Neural progenitor cell (in vitro differentiated cells): ENCODE results near the gene DNM2. TPM values are rescaled to one million over a fixed set of nuclear protein-coding genes. Genes with fewer than 3 reads are reported as not detected.

ENCODE experiments used
- DNase-seq: peaks from one replicate; pipeline ENCODE4 v3.0.0-alpha.2; 2016; ENCODE audit warnings: low spot score
- H2AFZ ChIP-seq: fragments of 200-600 bp; sonication (generic); replicated peaks from 2 replicates; pipeline ENCODE4 v1.6.1; 2016; ENCODE audit warnings: antibody characterized with exemption
- H3F3A ChIP-seq: fragments of 200-600 bp; sonication (generic); 2 replicates; pipeline ENCODE4 v1.6.1; 2016; ENCODE audit warnings: antibody characterized with exemption, low read depth
- H3K27ac ChIP-seq: fragments of 200-600 bp; sonication (generic); 2 replicates; pipeline ENCODE4 v1.5.1; 2016; ENCODE audit warnings: mild to moderate bottlenecking
- H3K27me3 ChIP-seq: fragments of 200-600 bp; sonication (generic); 2 replicates; pipeline ENCODE4 v1.6.1; 2016; ENCODE audit warnings: mild to moderate bottlenecking, moderate library complexity
- H3K36me3 ChIP-seq: fragments of 200-600 bp; sonication (generic); 2 replicates; pipeline ENCODE4 v1.5.1; 2016
- H3K4me1 ChIP-seq: fragments of 200-600 bp; sonication (generic); 2 replicates; pipeline ENCODE4 v1.6.1; 2016; ENCODE audit warnings: mixed run types
- H3K4me2 ChIP-seq: fragments of 200-600 bp; sonication (generic); 2 replicates; pipeline ENCODE4 v1.6.1; 2016
- H3K4me3 ChIP-seq: fragments of 200-600 bp; sonication (generic); 2 replicates; pipeline ENCODE4 v1.5.1; 2016
- H3K79me2 ChIP-seq: fragments of 200-600 bp; sonication (generic); 2 replicates; pipeline ENCODE4 v1.6.1; 2016; ENCODE audit warnings: low read depth
- H3K9ac ChIP-seq: fragments of 200-600 bp; sonication (generic); 2 replicates; pipeline ENCODE4 v1.6.1; 2016
- H3K9me3 ChIP-seq: fragments of 200-600 bp; sonication (generic); 2 replicates; pipeline ENCODE4 v1.5.1; 2016; ENCODE audit warnings: low read depth
- H4K20me1 ChIP-seq: fragments of 200-600 bp; sonication (generic); 2 replicates; pipeline ENCODE4 v1.6.1; 2016; ENCODE audit warnings: low read depth
- H3K27ac Mint-ChIP-seq: 3 replicates; pipeline ENCODE4 v1.8.0; 2021; ENCODE audit warnings: mixed read lengths
- H3K27me3 Mint-ChIP-seq: 2 replicates; pipeline ENCODE4 v1.8.0; 2022; ENCODE audit warnings: low read depth, mild to moderate bottlenecking, inconsistent platforms, moderate library complexity, mixed read lengths; ENCODE audit not compliant: insufficient read depth
- H3K36me3 Mint-ChIP-seq: 3 replicates; pipeline ENCODE4 v1.8.0; 2021; ENCODE audit warnings: mixed read lengths
- H3K4me1 Mint-ChIP-seq: 3 replicates; pipeline ENCODE4 v1.8.0; 2021; ENCODE audit warnings: mixed read lengths
- H3K4me3 Mint-ChIP-seq: 3 replicates; pipeline ENCODE4 v1.8.0; 2021; ENCODE audit warnings: mild to moderate bottlenecking, moderate library complexity, mixed read lengths
- H3K9me3 Mint-ChIP-seq: 3 replicates; pipeline ENCODE4 v1.8.0; 2020; ENCODE audit warnings: mixed read lengths
- EZH2 ChIP-seq: fragments of 200-600 bp; sonication (generic); IDR thresholded peaks from 2 replicates; pipeline ENCODE4 v1.6.1; 2017; ENCODE audit warnings: antibody characterized with exemption, mild to moderate bottlenecking, moderate library complexity
- EZH2phosphoT487 ChIP-seq: fragments of 200-600 bp; sonication (generic); IDR thresholded peaks from 2 replicates; pipeline ENCODE4 v1.6.1; 2017; ENCODE audit warnings: antibody characterized with exemption
- total RNA-seq: library from RNA; depleted of rRNA; stranded (reverse); fragments of >200 nt; gene quantifications from 2 replicates; pipeline ENCODE4 v1.2.3, GENCODE V29; 2015; ENCODE audit warnings: low replicate concordance
- TF ChIP-seq, protein P1 (sequence below): fragments of 200-600 bp; sonication (generic); IDR thresholded peaks from 2 replicates; pipeline ENCODE4 v1.5.1; 2017; ENCODE audit warnings: antibody characterized with exemption, mild to moderate bottlenecking

DNM2 gene
- total RNA-seq, 1 donor from 2014 or later = 49.9 TPM

DNA sequence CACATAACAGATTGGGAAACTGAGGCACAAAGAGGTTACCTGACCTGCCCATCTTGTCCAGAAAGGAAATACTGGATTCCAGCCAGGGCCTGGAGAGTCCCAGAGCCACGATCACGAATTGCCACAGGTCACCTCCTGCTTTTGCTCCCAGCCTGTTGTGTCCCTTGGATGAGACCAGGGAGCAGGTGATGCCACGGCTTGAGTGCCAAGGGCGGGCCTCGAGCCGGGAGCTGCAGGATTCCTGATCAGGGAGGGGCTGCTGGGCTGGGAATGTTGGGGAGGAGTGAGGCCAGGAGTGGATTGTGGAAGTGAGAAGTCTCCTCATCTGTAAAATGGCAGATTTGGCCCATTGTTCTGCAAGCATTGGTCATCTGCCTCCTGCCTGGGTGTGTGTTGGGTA lies 29.4 kb downstream of the DNM2 start:
- Mint-ChIP-seq H3K9me3 (no peaks in the 10 kb centered on the region), H3K4me3 (no peak overlapping the region), H3K27me3 (peaks cover 3% of the 10 kb centered on the region), H3K4me1 (peaks cover 3% of the 10 kb centered on the region), H3K27ac (no peak overlapping the region), H3K36me3 (no peaks in the 10 kb centered on the region)
- Histone ChIP-seq H3K4me1 (no peaks in the 10 kb centered on the region), H3K36me3 (no peaks in the 10 kb centered on the region), H3F3A (no peaks in the 10 kb centered on the region), H4K20me1 (peaks cover 78% of the 10 kb centered on the region), H3K9me3 (no peaks in the 10 kb centered on the region), H3K4me3 (no peak overlapping the region), H3K27me3 (no peaks in the 10 kb centered on the region), H2AFZ (no peak overlapping the region), H3K79me2 (peaks cover 98% of the 10 kb centered on the region), H3K9ac (no peak overlapping the region), H3K27ac (no peak overlapping the region), H3K4me2 (no peak overlapping the region)
- TF ChIP-seq, protein P1, sequence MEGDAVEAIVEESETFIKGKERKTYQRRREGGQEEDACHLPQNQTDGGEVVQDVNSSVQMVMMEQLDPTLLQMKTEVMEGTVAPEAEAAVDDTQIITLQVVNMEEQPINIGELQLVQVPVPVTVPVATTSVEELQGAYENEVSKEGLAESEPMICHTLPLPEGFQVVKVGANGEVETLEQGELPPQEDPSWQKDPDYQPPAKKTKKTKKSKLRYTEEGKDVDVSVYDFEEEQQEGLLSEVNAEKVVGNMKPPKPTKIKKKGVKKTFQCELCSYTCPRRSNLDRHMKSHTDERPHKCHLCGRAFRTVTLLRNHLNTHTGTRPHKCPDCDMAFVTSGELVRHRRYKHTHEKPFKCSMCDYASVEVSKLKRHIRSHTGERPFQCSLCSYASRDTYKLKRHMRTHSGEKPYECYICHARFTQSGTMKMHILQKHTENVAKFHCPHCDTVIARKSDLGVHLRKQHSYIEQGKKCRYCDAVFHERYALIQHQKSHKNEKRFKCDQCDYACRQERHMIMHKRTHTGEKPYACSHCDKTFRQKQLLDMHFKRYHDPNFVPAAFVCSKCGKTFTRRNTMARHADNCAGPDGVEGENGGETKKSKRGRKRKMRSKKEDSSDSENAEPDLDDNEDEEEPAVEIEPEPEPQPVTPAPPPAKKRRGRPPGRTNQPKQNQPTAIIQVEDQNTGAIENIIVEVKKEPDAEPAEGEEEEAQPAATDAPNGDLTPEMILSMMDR = no peak
- TF ChIP-seq EZH2 (no peak), EZH2phosphoT487 (no peak)
- no peak for DNase-seq

DNA sequence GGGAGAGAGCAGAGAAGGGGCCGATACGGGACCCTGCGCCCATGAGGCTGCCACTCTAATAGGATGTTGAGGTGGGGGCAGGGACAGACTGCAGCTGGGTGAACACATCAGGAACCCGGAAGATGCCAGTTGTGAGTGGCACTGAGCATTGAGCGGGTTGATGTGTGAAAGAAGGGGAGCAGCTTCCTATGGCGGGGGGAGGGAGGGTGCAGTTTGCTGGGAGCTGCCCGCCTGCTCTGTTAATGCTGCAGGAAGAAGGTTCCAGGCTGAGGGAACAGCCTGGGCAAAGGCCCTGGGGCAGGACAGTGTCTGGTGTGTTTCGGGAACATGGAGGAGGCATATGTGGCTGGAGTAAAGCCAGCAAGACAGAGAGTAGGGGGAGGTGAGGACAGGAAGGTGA lies 29.8 kb downstream of the DNM2 start:
- peaks cover 3% of the 10 kb centered on the region for H3K4me1 Mint-ChIP-seq
- no peak overlapping the region for H3K27ac ChIP-seq
- no peak overlapping the region for H3K4me3 Mint-ChIP-seq
- no peaks in the 10 kb centered on the region for H3K36me3 Mint-ChIP-seq
- peaks cover 3% of the 10 kb centered on the region for H3K27me3 Mint-ChIP-seq
- H3F3A ChIP-seq = no peaks in the 10 kb centered on the region
- no peak overlapping the region for H2AFZ ChIP-seq
- no peak overlapping the region for H3K4me2 ChIP-seq
- H3K9ac ChIP-seq = no peak overlapping the region
- H3K79me2 ChIP-seq = peaks cover 98% of the 10 kb centered on the region
- H3K9me3 Mint-ChIP-seq = no peaks in the 10 kb centered on the region
- H3K27ac Mint-ChIP-seq = peak overlapping the region; percentile 76
- peaks cover 82% of the 10 kb centered on the region for H4K20me1 ChIP-seq
- H3K4me3 ChIP-seq = no peak overlapping the region
- no peaks in the 10 kb centered on the region for H3K27me3 ChIP-seq
- no peaks in the 10 kb centered on the region for H3K9me3 ChIP-seq
- no peaks in the 10 kb centered on the region for H3K36me3 ChIP-seq
- no peaks in the 10 kb centered on the region for H3K4me1 ChIP-seq
- no peak for DNase-seq
- TF ChIP-seq EZH2phosphoT487 (no peak), EZH2 (no peak)
- TF ChIP-seq, protein P1 = no peak

DNA sequence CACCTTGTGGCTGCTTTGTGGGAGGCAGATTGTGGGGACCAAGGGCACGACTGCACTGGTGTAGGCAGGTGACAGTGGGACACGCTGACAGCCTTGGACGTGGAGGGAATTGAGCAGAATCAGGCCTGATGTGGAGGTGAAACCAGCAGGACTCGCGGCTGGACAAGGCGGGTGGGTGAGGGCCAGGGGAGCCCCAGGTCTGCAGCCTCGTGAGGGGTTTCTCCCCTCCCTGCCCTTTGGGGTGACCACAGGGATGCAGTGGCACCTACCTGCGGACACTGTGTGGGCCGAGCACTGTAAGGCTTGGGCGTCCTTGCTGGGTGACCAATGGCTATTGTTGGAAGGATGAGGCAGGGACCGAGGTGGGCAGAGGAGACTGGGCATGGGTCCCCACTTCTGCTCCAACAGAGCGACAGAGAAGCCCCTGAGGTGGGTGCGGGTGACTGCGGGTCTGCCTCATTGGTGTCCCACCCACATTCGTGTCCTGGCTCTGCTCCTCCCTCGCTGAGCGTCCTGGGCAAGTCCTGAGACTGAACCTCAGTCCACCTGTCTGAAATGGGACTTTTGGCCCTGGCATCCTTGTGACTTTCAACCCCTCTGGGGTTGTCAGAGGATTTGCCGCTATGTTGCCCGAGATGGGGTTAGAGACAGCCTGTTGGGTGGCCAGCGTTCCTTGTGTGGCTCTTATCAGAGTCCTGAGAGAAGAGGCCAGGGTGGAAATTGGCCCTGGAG lies 30.5 kb downstream of the DNM2 start:
- Mint-ChIP-seq H3K9me3 (no peaks in the 10 kb centered on the region), H3K4me3 (no peak overlapping the region), H3K4me1 (peaks cover 3% of the 10 kb centered on the region), H3K36me3 (no peaks in the 10 kb centered on the region), H3K27me3 (peaks cover 6% of the 10 kb centered on the region), H3K27ac (peak overlapping the region; percentile 76)
- DNase-seq = no peak
- Histone ChIP-seq H3K4me1 (no peaks in the 10 kb centered on the region), H3K27ac (peak overlapping the region; percentile 63), H3K36me3 (no peaks in the 10 kb centered on the region), H3K9me3 (no peaks in the 10 kb centered on the region), H3K27me3 (no peaks in the 10 kb centered on the region), H3K79me2 (peaks cover 96% of the 10 kb centered on the region), H3K9ac (peak overlapping the region; percentile 20), H3F3A (no peaks in the 10 kb centered on the region), H4K20me1 (peaks cover 85% of the 10 kb centered on the region), H3K4me3 (no peak overlapping the region), H3K4me2 (no peak overlapping the region), H2AFZ (no peak overlapping the region)
- TF ChIP-seq, protein P1 = no peak
- no peak for TF ChIP-seq EZH2phosphoT487
- TF ChIP-seq EZH2 = no peak
